Body of pancreas (tissue), 4 donors: ENCODE measurements around the gene ADPRS. TPM values are rescaled to one million over a fixed set of nuclear protein-coding genes. Genes with fewer than 3 reads are reported as not detected.

Experiments
- ATAC-seq: fragments of 150-250 bp; one replicate; pipeline ENCODE4 v1.9.1; 2016
- DNase-seq, 4 donors: peaks; one replicate each; pipeline ENCODE4 v3.0.0-alpha.2; 2019
- H3K27ac ChIP-seq, 4 donors: fragments of 200-600 bp; sonication (generic); 1 replicate in 3 of 4; 2 replicates in 1 of 4; pipeline versions ENCODE4 v1.5.1 to v1.6.1; 2016 to 2019; ENCODE audit warnings: mild to moderate bottlenecking in 1 of 4, mixed read lengths in 1 of 4, moderate library complexity in 1 of 4
- H3K27me3 ChIP-seq, 2 donors: fragments of 200-600 bp; sonication (generic); one replicate each; pipeline ENCODE4 v1.6.0; 2016; ENCODE audit warnings: mild to moderate bottlenecking in 1 of 2
- H3K36me3 ChIP-seq, 2 donors: fragments of 200-600 bp; sonication (generic); replicated peaks in 1 of 2; 2 replicates each; pipeline ENCODE4 v1.5.1; 2016; ENCODE audit warnings: low read depth in 2 of 2; ENCODE audit not compliant: insufficient read depth in 1 of 2
- H3K4me1 ChIP-seq: fragments of 200-600 bp; sonication (generic); one replicate; pipeline ENCODE4 v1.6.0; 2016
- H3K4me3 ChIP-seq, 2 donors: fragments of 200-600 bp; sonication (generic); 1 replicate in 1 of 2; 2 replicates in 1 of 2; pipeline ENCODE4 v1.5.1; 2016 to 2019
- H3K9me3 ChIP-seq, 3 donors: fragments of 200-600 bp; sonication (generic); 1 replicate in 2 of 3; 2 replicates in 1 of 3; pipeline ENCODE4 v1.5.1; 2016
- CTCF ChIP-seq, 7 experiments: fragments of 450-650 bp in 4 of 7; fragments of 200-600 bp in 3 of 7; sonication (generic) in 3 of 7; IDR thresholded peaks; one replicate each; pipeline ENCODE4 v1.5.1; 2016 to 2019; ENCODE audit warnings: antibody characterized with exemption in 7 of 7
- POLR2A ChIP-seq, 3 donors: fragments of 450-650 bp; IDR thresholded peaks; one replicate each; pipeline ENCODE4 v1.6.1; 2016; ENCODE audit warnings: antibody characterized with exemption in 3 of 3, mild to moderate bottlenecking in 2 of 3
- WGBS, 2 donors: methylation state at CpG; one replicate each; pipeline ENCODE4 v1.1.5; 2017; 5-methylcytosine and 5-hydroxymethylcytosine counted together
- intact Hi-C: fragments of 100-400 bp; cut with DNase I; formaldehyde crosslinking; loops from one replicate; pipeline ENCODE4 v1.15.1; 2023
- total RNA-seq, 2 donors: library from RNA; depleted of rRNA; stranded (reverse); fragments of >200 nt; gene quantifications; one replicate each; pipeline ENCODE4 v1.1.0, GENCODE V29; 2016

Gene ADPRS
- total RNA-seq, 2 donors from 2014 or later, result 16.2 to 25.2 TPM

DNA sequence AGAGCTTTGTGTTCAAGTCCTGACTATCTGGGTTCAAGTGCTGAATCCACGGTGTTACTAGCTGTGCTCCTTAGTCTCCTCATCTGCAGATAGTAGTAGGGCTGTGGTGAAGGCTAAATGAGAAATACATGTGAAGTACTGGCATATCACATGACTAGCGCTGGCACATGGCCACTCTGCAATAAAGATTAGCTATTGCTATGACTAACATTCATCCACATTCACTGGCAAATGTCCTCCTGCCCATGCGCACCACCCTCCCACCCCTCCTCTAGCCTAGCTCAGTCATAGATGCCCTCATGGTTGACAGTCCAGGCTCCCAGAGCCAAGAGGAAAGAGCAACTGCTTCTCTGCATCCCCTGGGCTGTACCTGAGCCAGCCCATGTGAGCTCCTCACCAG is 44.8 kb downstream of the ADPRS start:
- Histone ChIP-seq H3K27me3 (no peaks in the 10 kb centered on the region), H3K4me1 (peaks cover 24% of the 10 kb centered on the region), H3K36me3 (peaks cover 0 to 19% of the 10 kb centered on the region in 2 donors), H3K4me3 (no peak overlapping the region), H3K27ac (peak overlapping the region; percentile 32 to 71 (median 48)), H3K9me3 (no peaks in the 10 kb centered on the region)
- DNase-seq (peak; percentile 83 to 97 (median 92)), ATAC-seq (peak; percentile 94)
- intact Hi-C loops, result no loop called here
- 33 to 42% methylated on average over 2 to 3 of the region's 3 CpGs for WGBS, 2 donors
- no peak for TF ChIP-seq CTCF (IDR thresholded peaks at IDR 0.05)
- no peak for TF ChIP-seq POLR2A (IDR thresholded peaks at IDR 0.05)

- Histone ChIP-seq H3K27me3 (no peaks in the 10 kb centered on the region), H3K9me3 (no peaks in the 10 kb centered on the region), H3K4me3 (no peak overlapping the region), H3K27ac (peak overlapping the region; percentile 32 to 71 (median 48)), H3K36me3 (peaks cover 0 to 21% of the 10 kb centered on the region in 2 donors), H3K4me1 (peaks cover 24% of the 10 kb centered on the region)
- intact Hi-C loops, result no loop called here
- no peak for TF ChIP-seq CTCF (IDR thresholded peaks at IDR 0.05)
- no peak for TF ChIP-seq POLR2A (IDR thresholded peaks at IDR 0.05)
- WGBS, 2 donors, result 41 to 70% methylated on average over 6 of the region's 6 CpGs
- DNase-seq (no peak), ATAC-seq (no peak)
These were observed 45.3 kb downstream of the ADPRS start for GRCh38 chr1:36134031-36134430.

DNA sequence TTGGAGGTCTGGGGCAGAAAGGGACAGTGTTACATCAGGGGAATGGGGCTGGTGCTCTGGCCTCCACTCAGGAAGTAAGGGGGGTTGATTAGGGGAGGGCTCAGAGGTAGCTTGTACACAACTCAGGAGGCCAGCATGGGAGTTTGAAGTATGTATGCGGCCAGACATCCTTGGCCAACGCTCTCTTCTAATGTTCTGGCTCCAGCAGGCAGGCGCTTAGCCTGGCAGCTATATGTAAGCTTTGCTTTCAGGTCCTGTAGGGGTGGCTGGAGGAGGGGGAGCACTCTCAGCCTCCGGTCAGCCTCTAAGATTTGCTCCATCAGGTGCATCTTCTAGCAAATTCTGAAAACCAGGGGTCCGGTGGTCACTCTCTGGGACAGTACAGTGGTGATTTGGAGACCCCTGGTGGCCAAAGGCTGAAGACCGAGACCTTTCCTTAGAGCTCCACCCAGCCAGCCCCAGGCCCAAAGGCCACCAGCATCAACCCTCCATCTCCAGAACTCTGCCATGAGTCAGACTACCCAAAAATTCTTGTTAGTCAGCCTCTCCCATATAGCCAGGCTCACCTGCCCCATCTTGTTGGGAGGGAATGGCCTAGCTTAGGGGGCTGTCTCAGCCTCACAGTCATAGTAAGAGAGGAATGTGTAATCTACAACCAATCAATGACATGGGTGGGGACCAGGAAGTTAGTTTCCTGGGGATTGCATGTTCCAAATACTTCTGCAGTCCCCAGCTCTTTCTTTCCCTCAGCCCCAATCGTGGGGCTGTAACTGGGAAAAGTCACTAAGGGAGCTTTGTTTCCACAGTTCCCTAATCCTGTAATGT is 46.0 kb downstream of the ADPRS start:
- DNase-seq (peak; percentile 48 to 70 (median 50)), ATAC-seq (peak; percentile 19)
- Histone ChIP-seq H3K4me1 (peaks cover 24% of the 10 kb centered on the region), H3K27me3 (no peaks in the 10 kb centered on the region), H3K36me3 (peaks cover 0 to 21% of the 10 kb centered on the region in 2 donors), H3K27ac (peak overlapping the region in 3 of 4 donors; percentile 37 to 71 (median 59)), H3K4me3 (no peak overlapping the region), H3K9me3 (no peaks in the 10 kb centered on the region)
- 60 to 67% methylated on average over 4 to 7 of the region's 7 CpGs for WGBS, 2 donors
- peak; percentile 30 to 57 (median 45) for TF ChIP-seq CTCF (IDR thresholded peaks at IDR 0.05)
- no peak for TF ChIP-seq POLR2A (IDR thresholded peaks at IDR 0.05)
- intact Hi-C loops, result no loop called here

- H3K27me3 ChIP-seq, result no peaks in the 10 kb centered on the region
- TF ChIP-seq CTCF (IDR thresholded peaks at IDR 0.05) (no peak), POLR2A (IDR thresholded peaks at IDR 0.05) (no peak)
- ATAC-seq (no peak), DNase-seq (no peak)
- H3K4me1 ChIP-seq, result peaks cover 28% of the 10 kb centered on the region
- H3K4me3 ChIP-seq, result no peak overlapping the region
- peak overlapping the region in 3 of 4 donors; percentile 23 to 59 (median 33) for H3K27ac ChIP-seq
- H3K9me3 ChIP-seq, result no peaks in the 10 kb centered on the region
- WGBS, 2 donors, result 57 to 64% methylated on average over 6 of the region's 6 CpGs
- intact Hi-C loops, result no loop called here
- peaks cover 0 to 21% of the 10 kb centered on the region in 2 donors for H3K36me3 ChIP-seq
These were observed 46.6 kb downstream of the ADPRS start for GRCh38 chr1:36135330-36135667.

- ATAC-seq (no peak), DNase-seq (no peak)
- TF ChIP-seq POLR2A (IDR thresholded peaks at IDR 0.05) (no peak), CTCF (IDR thresholded peaks at IDR 0.05) (no peak)
- no peak overlapping the region for H3K4me3 ChIP-seq
- no peaks in the 10 kb centered on the region for H3K27me3 ChIP-seq
- intact Hi-C loops, result no loop called here
- peak overlapping the region in 2 of 4 donors; percentile 22 to 59 for H3K27ac ChIP-seq
- no peaks in the 10 kb centered on the region for H3K9me3 ChIP-seq
- peaks cover 32% of the 10 kb centered on the region for H3K4me1 ChIP-seq
- peaks cover 0 to 21% of the 10 kb centered on the region in 2 donors for H3K36me3 ChIP-seq
These were observed 47.1 kb downstream of the ADPRS start for GRCh38 chr1:36135796-36136195.
